Measurements from ENCODE around the gene TIMM13.

GRCh38 chr19:2425622-2426581, 1.5 kb downstream of the TIMM13 start:
- TF ChIP-seq CTCF (conservative IDR thresholded peaks at IDR 0.05) (no peak), ZFX (IDR thresholded peaks at IDR 0.05) (no peak)

All from C4-2B (cell line).